ENCODE measurements around the gene MOXD1. TPM values are rescaled to one million over a fixed set of nuclear protein-coding genes. Genes with fewer than 3 reads are reported as not detected.
A peak's percentile ranks its signal among the peaks of the same experiment; 100 is the strongest.
"Not testable (repeated sequence)": the region's sequence is repeated elsewhere in the genome, so short reads cannot be mapped to it uniquely, and the experiment has no call there.

Gene MOXD1
- polyA plus RNA-seq, 2 donors = 9.0 to 15.4 TPM

DNA sequence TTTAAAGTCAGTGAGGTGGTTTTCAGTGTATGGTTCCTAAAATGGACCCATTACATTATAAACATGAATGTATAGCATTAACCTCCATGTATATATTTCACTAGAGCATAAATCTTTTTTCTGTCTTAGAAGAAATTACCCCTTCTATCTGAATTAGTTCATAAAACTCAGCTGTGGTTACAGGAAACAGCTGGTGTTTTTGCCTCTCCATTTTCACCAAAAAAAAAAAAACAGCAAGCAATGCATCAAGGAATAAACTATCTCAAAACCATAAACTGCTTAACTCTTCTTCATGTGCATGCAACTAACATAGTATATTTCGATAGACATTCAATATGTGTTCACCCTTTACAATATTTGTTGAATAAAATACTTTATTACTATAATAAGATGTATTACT, 40.2 kb downstream of the MOXD1 start:
- 80 to 82% methylated on average over 1 of the region's 1 CpG for WGBS, 2 donors
- H3K4me3 ChIP-seq (ENCODE audit: low read depth in 1 of 2, low read length in 2 of 2) = no peak overlapping the region
- no peak overlapping the region for H3K27ac ChIP-seq (ENCODE audit: low read depth in 2 of 2, low read length in 1 of 2)
- no peaks in the 10 kb centered on the region for H3K27me3 ChIP-seq (ENCODE audit: control insufficient read depth in 1 of 2, insufficient read depth in 2 of 2, low read length in 2 of 2)
- no peaks in the 10 kb centered on the region for H3K9me3 ChIP-seq (ENCODE audit: control insufficient read depth in 2 of 2, insufficient read depth in 1 of 2, low read depth in 1 of 2, low read length in 1 of 2)
- no peaks in the 10 kb centered on the region for H3K36me3 ChIP-seq (ENCODE audit: control insufficient read depth in 2 of 2, insufficient read depth in 2 of 2, low read length in 1 of 2)
- H3K4me1 ChIP-seq (ENCODE audit: control insufficient read depth in 2 of 2, insufficient read depth in 2 of 2, low read length in 1 of 2) = no peaks in the 10 kb centered on the region

DNA sequence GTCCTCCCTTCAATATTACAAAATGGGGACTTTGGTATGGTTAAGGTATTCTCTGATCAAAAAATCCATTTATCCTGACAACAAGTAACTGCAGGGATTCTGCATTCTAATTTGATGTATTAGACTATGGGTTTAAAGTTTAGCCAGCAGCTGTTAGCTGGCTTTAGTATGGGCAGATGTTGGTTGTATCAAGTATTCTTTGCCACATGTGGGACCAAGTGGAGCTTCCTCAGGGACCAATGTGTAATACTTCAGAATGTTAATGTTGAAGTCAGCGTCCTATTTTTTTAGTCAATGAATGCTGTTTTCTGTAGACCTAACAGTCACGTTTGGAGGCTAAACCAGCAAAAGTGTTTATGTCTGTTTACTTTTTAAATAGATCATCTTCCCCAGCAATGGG, 41.4 kb downstream of the MOXD1 start:
- H3K27me3 ChIP-seq (ENCODE audit: control insufficient read depth in 1 of 2, insufficient read depth in 2 of 2, low read length in 2 of 2) = no peaks in the 10 kb centered on the region
- no peak overlapping the region for H3K27ac ChIP-seq (ENCODE audit: low read depth in 2 of 2, low read length in 1 of 2)
- WGBS, 2 donors = 69 to 83% methylated on average over 2 of the region's 2 CpGs
- no peak overlapping the region for H3K4me3 ChIP-seq (ENCODE audit: low read depth in 1 of 2, low read length in 2 of 2)
- H3K9me3 ChIP-seq (ENCODE audit: control insufficient read depth in 2 of 2, insufficient read depth in 1 of 2, low read depth in 1 of 2, low read length in 1 of 2) = peaks cover 0 to under 1% of the 10 kb centered on the region in 2 donors
- H3K36me3 ChIP-seq (ENCODE audit: control insufficient read depth in 2 of 2, insufficient read depth in 2 of 2, low read length in 1 of 2) = no peaks in the 10 kb centered on the region
- no peaks in the 10 kb centered on the region for H3K4me1 ChIP-seq (ENCODE audit: control insufficient read depth in 2 of 2, insufficient read depth in 2 of 2, low read length in 1 of 2)

DNA sequence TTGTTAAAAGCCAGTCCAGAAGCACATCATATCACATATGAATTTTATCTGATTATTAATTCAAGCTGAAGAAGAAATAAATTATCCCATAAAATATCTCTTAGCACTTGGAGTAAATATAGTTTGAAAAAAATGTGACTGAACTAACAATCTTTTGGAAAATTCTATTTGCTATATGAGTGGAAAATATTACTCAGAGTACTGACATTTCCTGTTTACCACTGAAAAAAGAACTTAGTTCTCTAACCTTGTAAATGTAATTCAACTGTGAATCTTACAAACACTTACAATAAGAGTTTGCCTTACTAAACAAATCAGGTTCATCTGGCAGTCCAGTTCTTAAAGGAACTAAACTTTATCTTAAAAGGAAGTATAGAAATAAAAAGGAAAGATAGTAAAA, 44.2 kb downstream of the MOXD1 start:
- H3K27ac ChIP-seq (ENCODE audit: low read depth in 2 of 2, low read length in 1 of 2) = no peak overlapping the region
- H3K4me1 ChIP-seq (ENCODE audit: control insufficient read depth in 2 of 2, insufficient read depth in 2 of 2, low read length in 1 of 2) = no peaks in the 10 kb centered on the region
- no peak overlapping the region for H3K4me3 ChIP-seq (ENCODE audit: low read depth in 1 of 2, low read length in 2 of 2)
- no peaks in the 10 kb centered on the region for H3K27me3 ChIP-seq (ENCODE audit: control insufficient read depth in 1 of 2, insufficient read depth in 2 of 2, low read length in 2 of 2)
- peaks cover 0 to 3% of the 10 kb centered on the region in 2 donors for H3K36me3 ChIP-seq (ENCODE audit: control insufficient read depth in 2 of 2, insufficient read depth in 2 of 2, low read length in 1 of 2)
- peaks cover 0 to 3% of the 10 kb centered on the region in 2 donors for H3K9me3 ChIP-seq (ENCODE audit: control insufficient read depth in 2 of 2, insufficient read depth in 1 of 2, low read depth in 1 of 2, low read length in 1 of 2)

DNA sequence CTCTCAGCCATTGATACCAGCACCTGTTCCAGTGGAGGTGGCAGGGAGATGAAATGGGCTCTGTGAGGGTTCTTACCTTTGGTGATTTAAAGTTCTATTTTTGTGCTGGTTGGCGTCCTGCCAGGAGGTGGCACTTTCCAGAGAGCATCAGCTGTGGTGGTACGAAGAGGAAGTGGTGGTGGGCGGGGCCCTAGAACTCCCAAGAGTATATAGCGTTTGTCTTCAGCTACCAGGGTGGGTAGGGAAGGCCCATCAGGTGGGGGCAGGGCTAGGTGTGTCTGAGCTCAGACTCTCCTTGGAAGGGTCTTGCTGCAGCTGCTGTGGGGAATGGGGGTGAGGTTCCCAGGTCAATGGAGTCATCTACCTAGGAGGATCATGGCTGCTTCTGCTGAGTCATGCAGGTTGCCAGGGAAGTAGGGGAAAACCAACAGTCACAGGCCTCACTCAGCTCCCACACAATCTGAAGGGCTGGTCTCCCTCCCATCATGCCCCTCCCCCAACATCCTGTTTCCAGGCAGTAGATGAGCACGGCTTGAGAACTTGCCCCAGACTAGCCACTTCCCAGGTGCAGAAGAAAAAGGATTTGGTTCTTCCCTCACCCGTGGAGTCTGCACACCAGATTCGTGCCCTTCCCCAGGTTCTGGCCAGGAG, 46.6 kb downstream of the MOXD1 start:
- H3K9me3 ChIP-seq (ENCODE audit: control insufficient read depth in 2 of 2, insufficient read depth in 1 of 2, low read depth in 1 of 2, low read length in 1 of 2) = peaks cover 0 to 3% of the 10 kb centered on the region in 2 donors
- 70 to 81% methylated on average over 7 of the region's 7 CpGs for WGBS, 2 donors
- no peak overlapping the region for H3K27ac ChIP-seq (ENCODE audit: low read depth in 2 of 2, low read length in 1 of 2)
- no peaks in the 10 kb centered on the region for H3K4me1 ChIP-seq (ENCODE audit: control insufficient read depth in 2 of 2, insufficient read depth in 2 of 2, low read length in 1 of 2)
- H3K4me3 ChIP-seq (ENCODE audit: low read depth in 1 of 2, low read length in 2 of 2) = no peak overlapping the region
- no peaks in the 10 kb centered on the region for H3K27me3 ChIP-seq (ENCODE audit: control insufficient read depth in 1 of 2, insufficient read depth in 2 of 2, low read length in 2 of 2)
- peaks cover 0 to 3% of the 10 kb centered on the region in 2 donors for H3K36me3 ChIP-seq (ENCODE audit: control insufficient read depth in 2 of 2, insufficient read depth in 2 of 2, low read length in 1 of 2)

DNA sequence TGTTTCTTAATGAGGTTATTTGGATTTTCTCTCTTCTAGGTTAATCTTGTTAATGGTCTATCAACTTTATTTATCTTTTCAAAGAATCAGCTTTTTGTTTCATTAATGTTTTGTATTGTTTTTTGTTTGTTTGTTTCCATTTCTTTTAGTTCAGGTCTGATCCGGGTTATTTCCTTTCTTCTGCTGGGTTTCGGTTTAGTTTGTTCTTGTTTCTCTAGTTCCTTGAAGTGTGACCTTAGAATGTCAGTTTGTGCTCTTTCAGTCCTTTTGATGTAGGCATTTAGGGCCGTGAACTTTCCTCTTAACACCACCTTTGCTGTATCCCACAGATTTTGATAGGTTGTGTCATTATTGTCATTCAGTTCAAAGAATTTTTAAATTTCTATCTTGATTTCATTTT, 49.3 kb downstream of the MOXD1 start:
- not testable (repeated sequence) for H3K4me3 ChIP-seq (ENCODE audit: low read depth in 1 of 2, low read length in 2 of 2); H3K27me3 ChIP-seq (ENCODE audit: control insufficient read depth in 1 of 2, insufficient read depth in 2 of 2, low read length in 2 of 2); H3K36me3 ChIP-seq (ENCODE audit: control insufficient read depth in 2 of 2, insufficient read depth in 2 of 2, low read length in 1 of 2); H3K4me1 ChIP-seq (ENCODE audit: control insufficient read depth in 2 of 2, insufficient read depth in 2 of 2, low read length in 1 of 2); H3K9me3 ChIP-seq (ENCODE audit: control insufficient read depth in 2 of 2, insufficient read depth in 1 of 2, low read depth in 1 of 2, low read length in 1 of 2); H3K27ac ChIP-seq (ENCODE audit: low read depth in 2 of 2, low read length in 1 of 2)
- WGBS, 2 donors = 76 to 81% methylated on average over 3 of the region's 3 CpGs

DNA sequence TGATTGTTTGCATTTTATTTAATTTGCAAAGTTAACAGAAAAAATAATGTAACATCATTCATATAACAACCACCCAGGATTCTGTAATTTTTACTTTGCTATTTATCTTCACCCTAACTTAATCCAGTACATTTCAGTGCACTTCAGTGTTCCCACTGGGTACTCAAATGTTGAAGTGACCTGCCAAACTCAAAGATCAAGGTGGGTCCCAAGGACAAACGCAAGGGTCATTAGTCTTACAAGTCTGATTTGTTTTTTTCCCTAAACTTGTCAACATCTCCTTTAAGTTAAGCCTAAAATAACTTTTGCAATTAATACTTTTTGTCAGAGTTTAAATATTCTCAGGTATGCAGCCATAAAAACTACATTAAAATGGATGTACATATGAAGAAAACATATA, 53.0 kb downstream of the MOXD1 start:
- no peak overlapping the region for H3K27ac ChIP-seq (ENCODE audit: low read depth in 2 of 2, low read length in 1 of 2)
- no peaks in the 10 kb centered on the region for H3K36me3 ChIP-seq (ENCODE audit: control insufficient read depth in 2 of 2, insufficient read depth in 2 of 2, low read length in 1 of 2)
- peaks cover 0 to 4% of the 10 kb centered on the region in 2 donors for H3K9me3 ChIP-seq (ENCODE audit: control insufficient read depth in 2 of 2, insufficient read depth in 1 of 2, low read depth in 1 of 2, low read length in 1 of 2)
- WGBS, 2 donors = 57 to 61% methylated on average over 1 of the region's 1 CpG
- no peak overlapping the region for H3K4me3 ChIP-seq (ENCODE audit: low read depth in 1 of 2, low read length in 2 of 2)
- no peaks in the 10 kb centered on the region for H3K4me1 ChIP-seq (ENCODE audit: control insufficient read depth in 2 of 2, insufficient read depth in 2 of 2, low read length in 1 of 2)
- H3K27me3 ChIP-seq (ENCODE audit: control insufficient read depth in 1 of 2, insufficient read depth in 2 of 2, low read length in 2 of 2) = no peaks in the 10 kb centered on the region

DNA sequence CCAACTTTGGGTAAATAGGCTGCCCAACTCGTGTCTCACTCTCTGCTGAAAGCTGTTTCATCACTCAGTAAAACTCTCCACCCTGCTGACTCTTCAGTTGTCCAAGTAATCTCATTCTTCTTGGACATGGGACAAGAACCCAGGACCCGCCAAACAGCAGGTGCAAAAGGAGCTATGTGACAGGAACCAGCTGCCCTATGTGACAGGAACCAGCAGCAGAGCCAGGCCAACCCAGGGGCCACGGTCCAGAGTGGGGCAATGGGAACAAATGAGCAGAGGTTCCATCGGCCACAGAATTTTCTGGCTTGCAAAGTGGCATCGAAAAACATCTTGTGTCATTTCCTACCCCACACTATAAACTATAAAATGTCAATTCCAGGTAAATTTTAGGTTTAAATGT, 56.5 kb downstream of the MOXD1 start:
- WGBS, 2 donors = 76 to 83% methylated on average over 5 of the region's 5 CpGs
- Histone ChIP-seq H3K36me3 (ENCODE audit: control insufficient read depth in 2 of 2, insufficient read depth in 2 of 2, low read length in 1 of 2) (no peaks in the 10 kb centered on the region), H3K9me3 (ENCODE audit: control insufficient read depth in 2 of 2, insufficient read depth in 1 of 2, low read depth in 1 of 2, low read length in 1 of 2) (peaks cover 0 to 4% of the 10 kb centered on the region in 2 donors), H3K4me1 (ENCODE audit: control insufficient read depth in 2 of 2, insufficient read depth in 2 of 2, low read length in 1 of 2) (no peaks in the 10 kb centered on the region), H3K27ac (ENCODE audit: low read depth in 2 of 2, low read length in 1 of 2) (no peak overlapping the region), H3K27me3 (ENCODE audit: control insufficient read depth in 1 of 2, insufficient read depth in 2 of 2, low read length in 2 of 2) (no peaks in the 10 kb centered on the region), H3K4me3 (ENCODE audit: low read depth in 1 of 2, low read length in 2 of 2) (no peak overlapping the region)

DNA sequence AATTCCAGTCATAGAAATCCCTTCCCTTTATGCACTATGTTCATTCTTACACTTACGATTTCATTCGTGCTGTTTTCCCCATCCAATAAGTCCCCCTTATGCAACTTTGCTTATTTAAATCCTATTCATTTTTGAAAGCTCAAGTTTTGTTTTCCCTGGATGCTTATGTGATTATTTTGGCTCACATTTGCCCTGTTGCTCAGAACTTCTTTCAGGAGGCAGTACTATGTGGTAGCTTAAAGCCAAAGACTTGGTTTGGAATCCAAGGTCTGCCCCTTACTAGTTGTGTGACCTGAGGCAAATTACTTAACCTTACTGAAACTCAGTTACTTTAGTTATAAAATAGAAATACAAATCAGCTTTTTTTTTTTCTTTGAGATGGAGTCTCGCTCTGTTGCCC, 59.6 kb downstream of the MOXD1 start:
- Histone ChIP-seq H3K4me3 (ENCODE audit: low read depth in 1 of 2, low read length in 2 of 2) (no peak overlapping the region), H3K9me3 (ENCODE audit: control insufficient read depth in 2 of 2, insufficient read depth in 1 of 2, low read depth in 1 of 2, low read length in 1 of 2) (peaks cover 0 to 4% of the 10 kb centered on the region in 2 donors), H3K4me1 (ENCODE audit: control insufficient read depth in 2 of 2, insufficient read depth in 2 of 2, low read length in 1 of 2) (no peaks in the 10 kb centered on the region), H3K27me3 (ENCODE audit: control insufficient read depth in 1 of 2, insufficient read depth in 2 of 2, low read length in 2 of 2) (no peaks in the 10 kb centered on the region), H3K36me3 (ENCODE audit: control insufficient read depth in 2 of 2, insufficient read depth in 2 of 2, low read length in 1 of 2) (no peaks in the 10 kb centered on the region), H3K27ac (ENCODE audit: low read depth in 2 of 2, low read length in 1 of 2) (no peak overlapping the region)
- WGBS, 2 donors = 65 to 82% methylated on average over 3 of the region's 3 CpGs

DNA sequence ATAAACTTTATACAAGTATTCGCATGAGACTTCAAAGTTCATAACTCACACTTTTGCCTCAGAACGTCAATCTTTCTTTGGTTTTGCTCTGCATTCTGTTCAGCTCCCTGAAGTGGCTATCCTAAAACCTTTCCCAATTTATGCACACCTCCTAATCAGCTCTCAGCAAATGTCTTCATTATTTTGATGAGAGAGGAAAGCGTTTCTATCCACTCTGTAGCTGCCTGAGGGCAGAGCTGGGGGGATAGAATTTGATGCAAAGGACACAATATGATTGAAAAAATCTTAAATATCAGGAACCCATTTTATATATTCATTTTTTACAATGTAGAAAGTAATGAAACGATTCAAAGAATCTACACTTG, 66.8 kb downstream of the MOXD1 start:
- Histone ChIP-seq H3K9me3 (ENCODE audit: control insufficient read depth in 2 of 2, insufficient read depth in 1 of 2, low read depth in 1 of 2, low read length in 1 of 2) (no peaks in the 10 kb centered on the region), H3K27ac (ENCODE audit: low read depth in 2 of 2, low read length in 1 of 2) (no peak overlapping the region), H3K4me3 (ENCODE audit: low read depth in 1 of 2, low read length in 2 of 2) (no peak overlapping the region), H3K27me3 (ENCODE audit: control insufficient read depth in 1 of 2, insufficient read depth in 2 of 2, low read length in 2 of 2) (no peaks in the 10 kb centered on the region), H3K4me1 (ENCODE audit: control insufficient read depth in 2 of 2, insufficient read depth in 2 of 2, low read length in 1 of 2) (peaks cover 0 to 3% of the 10 kb centered on the region in 2 donors), H3K36me3 (ENCODE audit: control insufficient read depth in 2 of 2, insufficient read depth in 2 of 2, low read length in 1 of 2) (no peaks in the 10 kb centered on the region)
- WGBS, 2 donors = 34 to 50% methylated on average over 4 of the region's 4 CpGs

DNA sequence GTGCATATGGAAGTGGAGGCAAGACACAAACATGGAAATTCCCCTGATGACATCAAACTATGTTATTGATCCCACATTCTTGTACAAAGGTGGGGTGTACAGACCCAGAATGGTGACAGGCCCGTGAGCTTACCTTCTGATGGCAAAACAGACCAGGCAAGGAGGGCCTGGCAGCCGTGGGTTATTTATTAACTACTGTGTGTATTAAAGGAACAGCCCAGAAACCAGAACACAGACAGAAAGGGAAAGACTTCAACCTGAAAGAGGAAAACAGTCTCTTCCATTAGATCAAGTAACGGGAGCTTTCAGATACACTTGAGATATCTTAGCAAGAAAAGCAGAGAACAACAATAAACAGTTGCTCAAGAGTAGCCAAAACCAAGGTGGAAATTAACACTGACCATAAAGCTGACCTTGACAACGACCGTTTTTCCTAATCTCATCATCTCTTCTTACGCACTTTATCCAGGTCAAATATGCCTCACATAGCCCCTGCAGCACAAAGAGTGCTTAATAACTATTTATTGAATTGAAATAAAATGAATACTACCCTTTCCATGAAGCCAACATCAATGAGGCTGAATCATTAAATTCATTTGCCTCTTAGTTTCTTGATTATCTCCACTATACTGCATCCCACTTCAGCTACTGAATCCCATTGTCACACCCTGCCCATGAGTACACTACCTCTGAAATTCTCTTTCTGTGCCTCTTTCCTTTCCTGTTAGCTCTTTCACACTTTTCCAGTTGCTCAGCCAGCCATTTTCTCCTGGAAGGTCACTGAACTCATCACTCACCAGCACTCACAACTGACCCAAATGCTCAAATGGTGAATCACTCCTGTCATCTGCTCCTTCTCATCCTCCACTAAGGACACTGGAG, 67.4 kb downstream of the MOXD1 start:
- Histone ChIP-seq H3K4me1 (ENCODE audit: control insufficient read depth in 2 of 2, insufficient read depth in 2 of 2, low read length in 1 of 2) (peaks cover 0 to 3% of the 10 kb centered on the region in 2 donors), H3K27ac (ENCODE audit: low read depth in 2 of 2, low read length in 1 of 2) (peak overlapping the region in 1 of 2 donors; percentile 3), H3K27me3 (ENCODE audit: control insufficient read depth in 1 of 2, insufficient read depth in 2 of 2, low read length in 2 of 2) (no peaks in the 10 kb centered on the region), H3K36me3 (ENCODE audit: control insufficient read depth in 2 of 2, insufficient read depth in 2 of 2, low read length in 1 of 2) (no peaks in the 10 kb centered on the region), H3K4me3 (ENCODE audit: low read depth in 1 of 2, low read length in 2 of 2) (no peak overlapping the region), H3K9me3 (ENCODE audit: control insufficient read depth in 2 of 2, insufficient read depth in 1 of 2, low read depth in 1 of 2, low read length in 1 of 2) (no peaks in the 10 kb centered on the region)
- WGBS, 2 donors = 60 to 66% methylated on average over 6 of the region's 6 CpGs
